ENCODE data around the gene ACER3. TPM values are rescaled to one million over a fixed set of nuclear protein-coding genes. Genes with fewer than 3 reads are reported as not detected.

ACER3 gene
- total and polyA plus RNA-seq, 11 donors, result 3.2 to 17.0 (median 9.8) TPM

- TF ChIP-seq POLR2A (IDR thresholded peaks at IDR 0.05), result no peak
- TF ChIP-seq, protein P1, sequence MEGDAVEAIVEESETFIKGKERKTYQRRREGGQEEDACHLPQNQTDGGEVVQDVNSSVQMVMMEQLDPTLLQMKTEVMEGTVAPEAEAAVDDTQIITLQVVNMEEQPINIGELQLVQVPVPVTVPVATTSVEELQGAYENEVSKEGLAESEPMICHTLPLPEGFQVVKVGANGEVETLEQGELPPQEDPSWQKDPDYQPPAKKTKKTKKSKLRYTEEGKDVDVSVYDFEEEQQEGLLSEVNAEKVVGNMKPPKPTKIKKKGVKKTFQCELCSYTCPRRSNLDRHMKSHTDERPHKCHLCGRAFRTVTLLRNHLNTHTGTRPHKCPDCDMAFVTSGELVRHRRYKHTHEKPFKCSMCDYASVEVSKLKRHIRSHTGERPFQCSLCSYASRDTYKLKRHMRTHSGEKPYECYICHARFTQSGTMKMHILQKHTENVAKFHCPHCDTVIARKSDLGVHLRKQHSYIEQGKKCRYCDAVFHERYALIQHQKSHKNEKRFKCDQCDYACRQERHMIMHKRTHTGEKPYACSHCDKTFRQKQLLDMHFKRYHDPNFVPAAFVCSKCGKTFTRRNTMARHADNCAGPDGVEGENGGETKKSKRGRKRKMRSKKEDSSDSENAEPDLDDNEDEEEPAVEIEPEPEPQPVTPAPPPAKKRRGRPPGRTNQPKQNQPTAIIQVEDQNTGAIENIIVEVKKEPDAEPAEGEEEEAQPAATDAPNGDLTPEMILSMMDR (IDR thresholded peaks at IDR 0.05), result no peak
- Histone ChIP-seq H3K9me3 (no peaks in the 10 kb centered on the region), H3K27me3 (peaks cover 13 to 64% (median 33%) of the 10 kb centered on the region in 9 donors), H3K27ac (no peak overlapping the region), H3K4me3 (no peak overlapping the region), H3K4me1 (peaks cover 0 to 12% (median 7%) of the 10 kb centered on the region in 12 donors), H3K36me3 (no peaks in the 10 kb centered on the region)
- DNase-seq (no peak), ATAC-seq (no peak)
- WGBS, 4 donors, result 72 to 77% (median 73%) methylated on average over 16 of the region's 16 CpGs
- intact Hi-C loops (cut with DNase I), result loop anchor here in 3 of 10 donors (10.0 kb wide), 2 partner anchors 114 to 234 kb away; no protein-coding TSS in a partner anchor
Measured at GRCh38 chr11:77038825-77039326, 178.2 kb downstream of the ACER3 start.

DNA sequence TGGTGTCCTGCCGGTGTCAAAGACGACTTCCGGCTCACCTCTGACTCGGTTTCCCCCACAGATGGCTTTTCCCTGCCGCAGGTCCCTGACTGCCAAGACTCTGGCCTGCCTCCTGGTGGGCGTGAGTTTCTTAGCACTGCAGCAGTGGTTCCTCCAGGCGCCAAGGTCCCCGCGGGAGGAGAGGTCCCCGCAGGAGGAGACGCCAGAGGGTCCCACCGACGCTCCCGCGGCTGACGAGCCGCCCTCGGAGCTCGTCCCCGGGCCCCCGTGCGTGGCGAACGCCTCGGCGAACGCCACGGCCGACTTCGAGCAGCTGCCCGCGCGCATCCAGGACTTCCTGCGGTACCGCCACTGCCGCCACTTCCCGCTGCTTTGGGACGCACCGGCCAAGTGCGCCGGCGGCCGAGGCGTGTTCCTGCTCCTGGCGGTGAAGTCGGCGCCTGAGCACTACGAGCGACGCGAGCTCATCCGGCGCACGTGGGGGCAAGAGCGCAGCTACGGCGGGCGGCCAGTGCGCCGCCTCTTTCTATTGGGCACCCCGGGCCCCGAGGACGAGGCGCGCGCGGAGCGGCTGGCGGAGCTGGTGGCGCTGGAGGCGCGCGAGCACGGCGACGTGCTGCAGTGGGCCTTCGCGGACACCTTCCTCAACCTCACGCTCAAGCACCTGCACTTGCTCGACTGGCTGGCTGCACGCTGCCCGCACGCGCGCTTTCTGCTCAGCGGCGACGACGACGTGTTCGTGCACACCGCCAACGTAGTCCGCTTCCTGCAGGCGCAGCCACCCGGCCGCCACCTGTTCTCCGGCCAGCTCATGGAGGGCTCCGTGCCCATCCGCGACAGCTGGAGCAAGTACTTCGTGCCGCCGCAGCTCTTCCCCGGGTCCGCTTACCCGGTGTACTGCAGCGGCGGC, 179.0 kb downstream of the ACER3 start:
- DNase-seq (peak in 1 of 5 donors; percentile 31), ATAC-seq (peak in 3 of 4 donors; percentile 24 to 65 (median 43))
- peaks cover 13 to 65% (median 33%) of the 10 kb centered on the region in 9 donors for H3K27me3 ChIP-seq
- H3K4me1 ChIP-seq, result peaks cover 0 to 12% (median 7%) of the 10 kb centered on the region in 12 donors
- WGBS, 4 donors, result 8 to 17% (median 13%) methylated on average over 48 to 109 of the region's 109 CpGs
- H3K36me3 ChIP-seq, result no peaks in the 10 kb centered on the region
- no peaks in the 10 kb centered on the region for H3K9me3 ChIP-seq
- no peak overlapping the region for H3K27ac ChIP-seq
- H3K4me3 ChIP-seq, result peak overlapping the region; percentile 3 to 50 (median 39)
- intact Hi-C loops (cut with DNase I), result loop anchor here in 6 of 10 donors (10.0 kb wide), 3 partner anchors 115 to 235 kb away; no protein-coding TSS in a partner anchor
- TF ChIP-seq, protein P1 (IDR thresholded peaks at IDR 0.05), result peak in 10 of 12 donors; percentile 13 to 48 (median 36)
- TF ChIP-seq POLR2A (IDR thresholded peaks at IDR 0.05), result no peak

DNA sequence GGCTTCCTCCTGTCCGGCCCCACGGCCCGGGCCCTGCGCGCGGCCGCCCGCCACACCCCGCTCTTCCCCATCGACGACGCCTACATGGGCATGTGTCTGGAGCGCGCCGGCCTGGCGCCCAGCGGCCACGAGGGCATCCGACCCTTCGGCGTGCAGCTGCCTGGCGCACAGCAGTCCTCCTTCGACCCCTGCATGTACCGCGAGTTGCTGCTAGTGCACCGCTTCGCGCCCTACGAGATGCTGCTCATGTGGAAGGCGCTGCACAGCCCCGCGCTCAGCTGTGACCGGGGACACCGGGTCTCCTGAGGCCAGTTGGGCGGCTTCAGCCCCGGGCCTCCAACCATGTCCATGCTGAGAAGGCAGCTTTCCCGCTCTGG, 179.7 kb downstream of the ACER3 start:
- Histone ChIP-seq H3K4me3 (peak overlapping the region in 1 of 12 donors; percentile 41), H3K4me1 (peaks cover 0 to 12% (median 7%) of the 10 kb centered on the region in 12 donors), H3K27me3 (peaks cover 13 to 71% (median 39%) of the 10 kb centered on the region in 9 donors), H3K9me3 (no peaks in the 10 kb centered on the region), H3K36me3 (no peaks in the 10 kb centered on the region), H3K27ac (no peak overlapping the region)
- intact Hi-C loops (cut with DNase I), result loop anchor here in 4 of 10 donors (10.0 kb wide), 2 partner anchors 116 to 154 kb away; no protein-coding TSS in a partner anchor
- ATAC-seq, result no peak
- DNase-seq, result no peak
- WGBS, 4 donors, result 66 to 94% (median 71%) methylated on average over 11 to 37 of the region's 37 CpGs
- TF ChIP-seq POLR2A (IDR thresholded peaks at IDR 0.05), result no peak
- TF ChIP-seq, protein P1 (IDR thresholded peaks at IDR 0.05), result no peak

GRCh38 chr11:77040889-77041288, 180.2 kb downstream of the ACER3 start:
- 92 to 95% (median 95%) methylated on average over 9 to 13 of the region's 13 CpGs for WGBS, 4 donors
- intact Hi-C loops (cut with DNase I), result loop anchor here in 4 of 10 donors (10.0 kb wide), 2 partner anchors 116 to 154 kb away; no protein-coding TSS in a partner anchor
- TF ChIP-seq, protein P1 (IDR thresholded peaks at IDR 0.05), result no peak
- TF ChIP-seq POLR2A (IDR thresholded peaks at IDR 0.05), result no peak
- H3K9me3 ChIP-seq, result no peaks in the 10 kb centered on the region
- ATAC-seq (no peak), DNase-seq (no peak)
- H3K4me3 ChIP-seq, result no peak overlapping the region
- H3K4me1 ChIP-seq, result peaks cover 0 to 14% (median 7%) of the 10 kb centered on the region in 12 donors
- peaks cover 16 to 76% (median 44%) of the 10 kb centered on the region in 9 donors for H3K27me3 ChIP-seq
- H3K27ac ChIP-seq, result no peak overlapping the region
- no peaks in the 10 kb centered on the region for H3K36me3 ChIP-seq

All from heart left ventricle (tissue), 16 donors.